ENCODE measurements around the gene NTSR2.

GRCh38 chr2:11679486-11680181, 9.6 kb upstream of the NTSR2 start:
- TF ChIP-seq CTCF (IDR thresholded peaks at IDR 0.05; ENCODE audit: low read depth, low read length, poor library complexity, severe bottlenecking) (no peak), EZH2phosphoT487 (IDR thresholded peaks at IDR 0.05; ENCODE audit: borderline replicate concordance, low read length) (no peak)

All from DOHH2 (cell line).